HT1080 (cell line): ENCODE measurements around the gene ANKRD28. TPM values are rescaled to one million over a fixed set of nuclear protein-coding genes. Genes with fewer than 3 reads are reported as not detected.
A peak's percentile ranks its signal among the peaks of the same experiment; 100 is the strongest.

ENCODE experiments used
- DNase-seq: peaks from one replicate; pipeline ENCODE4 v3.0.0-alpha.2; 2015; ENCODE audit warnings: low read depth
- total RNA-seq: library from RNA; depleted of rRNA; stranded (reverse); fragments of >200 nt; shearing (Covaris generic); gene quantifications from 2 replicates; pipeline ENCODE4 v1.2.3, GENCODE V29; 2014

ANKRD28 gene
- total RNA-seq, 1 experiment from 2014 or later = 98.7 TPM

DNA sequence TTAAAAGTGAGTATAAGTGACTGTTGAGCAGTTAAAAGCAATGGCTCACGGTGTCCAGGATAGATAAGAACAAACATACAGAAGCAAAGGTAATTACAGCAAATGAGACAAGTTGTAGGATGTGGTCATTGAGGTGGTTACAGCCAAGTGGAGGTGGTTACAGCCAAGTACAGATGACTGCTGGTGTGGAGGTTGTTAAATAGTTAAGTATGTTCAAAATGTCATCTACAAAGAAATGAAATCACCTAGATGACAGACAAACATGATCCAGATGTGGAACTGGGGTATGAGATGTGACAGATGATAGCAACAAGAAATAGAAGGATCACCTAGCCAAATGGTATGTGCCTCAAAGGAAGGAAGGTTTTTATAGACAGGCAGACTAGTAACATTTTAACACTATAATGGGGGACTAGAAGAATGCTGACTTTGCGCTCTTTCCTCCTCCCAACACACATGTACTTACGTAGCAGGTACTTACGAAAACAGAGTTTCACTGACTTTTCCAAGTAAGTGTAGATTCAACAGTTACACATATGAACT is 6.8 kb upstream of the ANKRD28 start:
- DNase-seq = no peak

DNA sequence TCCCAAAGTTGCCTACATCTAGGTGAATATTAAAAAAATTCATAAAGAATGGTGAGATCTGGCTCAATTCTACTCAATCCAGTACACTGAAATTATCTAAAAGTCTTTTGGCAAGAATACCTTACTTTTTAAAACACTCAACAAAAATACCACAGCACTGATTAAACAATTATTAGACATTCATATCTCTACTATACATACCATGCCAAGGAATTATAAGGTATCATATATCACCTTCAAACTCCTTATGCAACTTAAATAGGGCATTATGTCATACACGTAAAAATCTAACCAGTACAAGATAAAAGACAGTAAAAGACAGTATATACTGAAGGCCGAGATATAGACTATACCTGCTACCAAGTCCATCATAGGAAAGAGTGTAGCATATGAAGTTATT is 6.1 kb upstream of the ANKRD28 start:
- DNase-seq = no peak

DNA sequence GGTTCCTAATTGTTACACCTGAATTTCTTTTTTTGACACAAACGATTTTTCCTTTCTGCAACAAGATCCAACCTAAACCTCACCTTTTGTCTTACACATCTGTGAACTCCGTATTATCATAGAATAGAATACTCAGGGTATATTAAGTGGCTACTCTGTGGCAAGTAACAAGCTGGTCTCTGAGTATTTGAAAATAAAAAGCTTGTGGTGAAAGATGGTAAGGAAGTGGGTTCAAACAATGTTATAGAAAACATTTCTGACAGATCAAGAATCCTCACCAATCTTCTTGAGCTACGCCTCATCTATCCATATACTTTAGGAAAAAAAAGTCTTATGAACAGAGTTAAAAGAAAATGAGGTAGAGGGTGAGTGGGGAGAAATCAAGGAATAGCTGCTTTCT is 3.5 kb upstream of the ANKRD28 start:
- no peak for DNase-seq

DNA sequence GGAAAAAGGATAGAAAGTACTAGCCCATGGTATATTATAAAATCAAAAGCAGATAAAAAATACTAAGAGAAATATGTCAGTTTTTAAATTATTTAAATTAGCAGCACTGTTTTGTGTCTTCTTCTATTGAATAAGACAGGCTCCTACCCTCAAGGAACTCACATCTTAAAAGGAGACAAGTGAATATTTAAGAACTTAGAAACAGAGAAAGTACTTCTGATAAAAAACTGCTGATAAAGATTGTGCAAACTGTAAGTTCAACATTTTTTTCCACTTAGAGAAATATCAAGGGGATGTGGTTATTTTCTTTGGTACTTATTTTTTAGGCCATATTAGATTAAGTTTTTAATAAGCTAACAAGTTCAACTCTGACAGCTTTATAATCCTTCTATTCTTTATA is 3.0 kb upstream of the ANKRD28 start:
- no peak for DNase-seq

DNA sequence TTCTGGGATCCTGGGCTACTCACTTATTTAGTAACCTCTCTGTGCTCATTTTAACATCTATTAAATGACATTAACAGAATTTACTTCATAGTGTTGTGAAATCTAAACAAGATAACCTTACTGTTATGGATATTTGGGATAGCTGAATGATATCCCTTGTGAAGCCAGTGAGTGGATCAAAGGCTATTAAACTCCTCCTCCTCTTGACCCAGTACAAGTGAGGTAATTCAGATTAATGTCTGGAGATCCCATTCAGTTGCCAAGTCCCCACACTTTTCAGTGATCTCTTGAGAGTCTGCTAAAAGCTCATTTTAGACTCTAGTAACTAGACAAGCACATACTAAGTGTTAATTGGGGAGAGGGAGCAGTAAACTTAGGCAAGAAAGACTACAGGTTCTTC is 2.5 kb upstream of the ANKRD28 start:
- no peak for DNase-seq

DNA sequence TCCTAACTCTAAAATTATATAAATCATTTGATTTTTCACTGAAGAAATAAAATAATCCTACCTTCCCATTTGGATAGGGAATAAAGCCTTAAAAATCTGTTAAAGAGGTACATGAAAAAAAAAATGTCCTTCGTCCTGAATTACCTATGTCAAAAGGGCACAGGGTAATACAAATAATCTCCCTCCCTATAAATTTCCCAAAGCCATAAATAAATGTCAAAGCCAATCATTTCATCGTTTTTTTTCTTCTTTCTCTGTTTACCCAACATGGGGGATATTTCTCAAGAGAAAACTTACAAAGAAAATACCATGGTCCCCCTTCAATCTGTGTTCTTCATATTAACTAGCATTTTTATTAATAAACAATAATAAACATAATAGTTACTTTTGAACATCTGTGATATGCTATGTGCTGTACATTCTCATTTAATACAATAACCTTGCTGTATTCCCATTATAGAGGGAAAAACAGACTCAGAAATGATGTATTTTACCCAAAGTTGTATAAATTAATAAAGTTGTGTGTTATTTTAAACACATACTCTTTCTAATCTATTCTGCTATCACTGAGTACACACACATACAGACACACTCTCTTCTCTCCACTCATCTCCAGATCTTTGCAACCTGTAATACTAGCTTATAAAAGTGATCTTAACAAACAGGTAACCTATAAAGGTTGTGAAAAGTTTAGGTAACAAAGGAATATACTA is 910 bp upstream of the ANKRD28 start:
- DNase-seq = no peak

DNA sequence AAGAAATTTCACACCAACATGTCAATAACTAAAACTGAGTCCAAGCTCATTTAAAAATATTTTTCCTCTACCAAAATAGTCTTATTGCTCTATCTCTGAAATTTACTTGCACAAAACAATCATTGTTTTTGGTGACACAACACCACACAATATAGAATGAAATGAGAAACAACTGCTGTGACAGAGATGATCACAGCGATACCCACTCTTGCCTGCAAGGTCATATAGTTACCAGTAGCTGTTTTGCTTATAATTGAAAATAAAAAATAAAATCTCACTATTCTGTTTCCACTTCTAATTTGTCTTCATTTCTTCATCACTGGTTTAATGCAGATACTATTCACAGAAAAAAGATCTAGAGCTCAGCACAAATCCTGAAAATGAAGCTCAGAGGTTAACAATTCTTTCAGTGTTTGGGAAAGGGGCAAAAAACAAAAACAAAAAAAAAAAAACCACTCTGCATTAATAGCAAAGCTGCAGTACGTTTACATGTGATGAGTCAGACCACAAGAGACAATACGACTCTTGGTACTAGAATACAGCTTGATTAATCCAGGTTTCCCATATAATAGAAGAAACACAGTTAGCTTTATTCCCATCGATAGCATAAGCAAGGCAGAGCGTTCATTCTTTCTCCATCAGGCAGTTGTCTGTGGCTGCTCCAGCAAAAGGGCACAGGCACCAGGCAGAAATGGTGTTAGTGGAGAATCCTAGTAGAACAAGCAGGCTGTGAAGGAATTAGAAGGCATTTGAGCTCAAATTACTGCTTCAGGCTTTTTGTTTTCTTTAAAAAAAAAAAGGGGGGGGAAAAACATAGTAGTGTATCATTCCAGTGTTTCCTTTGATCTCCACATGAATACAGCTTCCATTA is 773 bp downstream of the ANKRD28 start:
- peak; percentile 79 for DNase-seq

DNA sequence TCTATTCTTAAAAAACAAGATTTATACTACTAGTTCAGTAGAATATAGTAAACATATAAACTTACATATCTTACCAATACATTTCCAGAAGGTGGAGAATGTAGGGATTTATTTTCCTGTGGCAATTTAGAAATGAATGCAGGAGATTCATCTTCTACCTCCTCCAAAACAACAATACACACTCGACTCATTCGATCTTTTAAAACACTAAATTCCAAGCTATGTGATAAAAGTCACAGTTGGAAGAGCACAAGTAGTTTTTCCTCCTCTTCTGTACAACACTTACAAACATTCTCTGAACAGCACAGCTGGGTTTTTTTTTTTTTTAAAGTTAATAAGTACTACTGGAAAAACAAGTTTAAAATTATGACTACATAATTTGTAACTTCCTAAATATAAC is 1.4 kb downstream of the ANKRD28 start:
- DNase-seq = no peak

DNA sequence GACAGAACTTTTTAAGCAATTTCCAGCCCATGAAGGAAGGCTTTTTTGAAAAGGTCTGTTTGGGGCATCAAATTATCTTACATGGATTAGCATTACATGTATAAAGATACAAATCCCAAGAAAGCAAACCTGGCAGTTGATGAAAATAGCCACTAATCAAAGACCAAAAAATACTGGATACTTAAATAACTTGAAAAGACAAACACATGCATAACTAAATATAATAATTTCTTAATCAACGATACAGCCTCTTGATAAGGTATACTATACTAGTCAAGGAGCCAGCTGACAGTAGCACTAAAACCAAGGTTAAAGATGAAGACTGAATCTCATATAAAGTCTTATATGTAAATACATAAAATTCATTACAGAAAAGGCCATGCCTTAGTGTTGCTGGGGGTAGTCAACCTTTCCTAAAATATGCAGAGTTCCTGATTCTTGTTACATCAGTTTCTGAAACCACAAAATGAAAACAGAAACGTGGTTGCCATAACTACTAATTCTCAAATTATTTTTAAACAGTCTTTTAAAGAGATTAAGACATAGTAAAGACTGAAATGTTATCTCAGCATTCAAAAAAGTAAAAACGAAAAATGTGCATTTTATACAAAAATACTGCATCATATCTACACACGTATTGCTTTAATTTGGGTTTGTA is 2.0 kb downstream of the ANKRD28 start:
- peak; percentile 51 for DNase-seq

DNA sequence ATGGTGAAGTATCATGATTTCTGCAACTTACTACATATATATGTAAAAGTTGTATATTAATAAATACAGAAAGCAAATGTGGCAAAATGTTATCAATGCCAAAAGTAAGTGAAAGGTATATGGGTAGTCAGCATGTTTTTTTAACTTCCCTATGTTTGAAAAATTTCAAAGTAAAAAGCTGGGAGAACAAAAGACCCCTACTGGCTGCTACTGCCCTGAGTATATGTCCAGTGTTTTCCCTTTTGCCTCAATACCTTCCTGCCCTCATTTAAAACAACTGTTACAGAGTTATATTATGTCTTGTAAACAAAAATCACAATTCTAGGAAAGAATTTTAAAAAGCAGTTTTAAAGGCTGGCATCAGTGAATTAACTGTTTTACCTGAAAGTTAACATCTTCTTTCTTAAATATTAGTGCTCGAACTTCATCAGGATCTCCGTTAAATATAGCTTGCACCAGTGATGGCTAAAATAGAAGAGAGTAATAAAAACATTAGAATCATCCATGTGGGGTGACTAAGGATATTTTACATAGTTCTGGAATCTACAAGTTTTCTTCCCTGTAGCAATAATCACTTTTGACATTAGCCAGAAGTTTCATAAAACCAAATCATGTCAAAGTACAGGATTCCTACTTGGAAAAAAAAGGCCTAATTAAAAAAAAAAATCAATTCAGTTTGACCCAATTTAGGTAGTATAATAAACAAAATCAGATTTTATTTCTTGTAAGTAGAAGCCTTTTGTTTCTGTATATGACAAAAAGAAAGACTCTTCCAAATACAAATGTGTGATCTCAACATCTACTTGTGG is 2.7 kb downstream of the ANKRD28 start:
- no peak for DNase-seq

DNA sequence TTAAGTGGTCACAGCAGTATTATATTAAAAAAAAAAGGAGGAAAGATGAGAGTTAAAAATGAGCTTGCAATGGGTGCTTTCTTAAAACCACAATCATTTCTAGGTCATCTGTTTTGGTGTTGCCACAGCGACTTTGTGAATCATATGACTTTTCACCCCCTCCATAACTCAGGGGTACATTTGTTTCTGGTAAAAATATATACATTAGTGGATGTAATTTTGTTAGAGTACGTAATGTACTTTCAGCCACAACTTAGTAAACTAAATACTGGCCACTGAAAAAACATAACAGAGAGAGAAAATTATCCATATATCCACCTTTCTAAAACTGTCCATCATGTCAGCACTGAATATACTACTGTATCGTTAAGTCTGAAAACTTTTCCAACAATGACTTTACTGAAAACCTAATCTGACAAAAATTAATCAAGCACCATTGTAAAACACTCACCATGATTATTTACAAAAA is 3.4 kb downstream of the ANKRD28 start:
- peak; percentile 62 for DNase-seq

DNA sequence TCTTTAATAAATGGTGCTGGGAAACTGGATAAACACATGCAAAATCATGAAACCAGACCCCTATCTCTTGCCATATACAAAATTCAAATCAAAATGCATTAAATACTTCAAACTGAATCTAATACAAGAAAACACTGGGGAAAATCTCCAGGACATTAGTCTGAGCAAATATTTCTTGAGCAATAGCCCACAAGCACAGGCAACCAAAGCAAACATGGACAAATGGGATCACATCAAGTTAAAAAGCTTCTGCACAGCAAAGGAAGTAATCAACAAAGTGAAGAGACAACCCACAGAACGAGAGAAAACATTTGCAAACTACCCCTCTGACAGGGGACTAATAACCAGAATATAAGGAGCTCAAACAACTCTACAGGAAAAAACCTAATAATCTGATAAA is 6.3 kb downstream of the ANKRD28 start:
- DNase-seq = no peak

DNA sequence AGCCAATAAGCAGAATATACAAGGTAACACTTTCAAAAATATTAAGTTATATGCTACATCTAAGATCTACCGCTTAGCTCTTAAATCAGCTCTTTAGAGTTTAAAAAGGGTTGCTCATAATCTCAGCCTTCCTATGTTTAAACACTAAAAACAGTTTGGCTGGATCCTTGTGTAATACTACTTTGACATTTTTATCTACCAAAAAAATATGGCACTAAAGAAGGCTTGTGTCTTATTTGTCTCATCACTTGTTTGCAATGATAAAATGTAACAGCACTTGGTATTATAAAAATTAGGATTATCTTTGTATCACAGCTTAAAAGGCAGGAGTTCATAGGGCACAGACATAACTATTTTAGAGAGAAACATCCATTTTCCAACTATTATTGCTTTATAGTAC is 9.8 kb downstream of the ANKRD28 start:
- no peak for DNase-seq

DNA sequence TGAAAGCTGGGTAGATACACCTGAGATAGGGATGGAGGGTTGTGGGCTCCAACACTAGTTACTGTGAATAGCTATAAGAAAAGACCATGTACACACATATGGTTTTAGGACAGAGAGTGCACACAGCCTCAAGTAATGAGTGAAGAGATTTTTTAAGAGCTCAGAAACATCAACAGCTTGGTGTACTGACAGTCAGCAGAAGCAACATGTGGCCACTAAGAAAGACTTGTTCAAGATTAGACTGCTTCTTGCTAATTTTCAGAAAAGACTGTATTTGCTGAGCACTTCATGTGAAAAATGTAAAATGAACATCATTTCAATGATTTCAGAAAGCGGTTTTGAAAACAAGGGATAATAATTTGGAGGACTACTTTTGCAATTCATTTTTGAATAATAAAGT is 10.3 kb downstream of the ANKRD28 start:
- DNase-seq = no peak

DNA sequence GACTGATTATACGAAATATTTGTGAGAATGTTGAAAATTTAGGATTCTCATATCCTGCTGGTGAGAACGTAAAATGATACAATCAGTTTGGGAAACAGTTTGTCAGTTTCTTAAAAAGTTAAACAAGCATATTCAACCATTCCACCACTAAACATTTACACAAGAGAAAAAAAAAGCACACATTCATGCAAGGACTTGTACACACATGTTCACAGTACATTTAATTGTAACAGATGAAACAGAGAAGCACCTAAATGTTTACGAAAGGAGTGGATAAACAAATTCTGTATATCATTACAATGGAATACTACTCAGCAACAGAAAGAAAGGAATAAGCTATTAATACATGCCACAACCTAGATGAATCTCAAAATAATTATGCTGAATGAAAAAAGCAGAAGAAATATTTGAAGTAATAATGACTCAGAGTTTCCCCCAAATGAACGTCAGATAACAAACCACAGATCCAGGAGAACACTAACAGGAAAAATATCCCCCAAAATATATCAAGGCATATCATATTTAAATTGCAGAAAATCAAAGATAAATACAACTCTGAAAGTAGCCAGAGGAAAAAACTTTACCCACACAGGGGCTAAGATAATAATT is 14.3 kb downstream of the ANKRD28 start:
- DNase-seq = peak; percentile 46

DNA sequence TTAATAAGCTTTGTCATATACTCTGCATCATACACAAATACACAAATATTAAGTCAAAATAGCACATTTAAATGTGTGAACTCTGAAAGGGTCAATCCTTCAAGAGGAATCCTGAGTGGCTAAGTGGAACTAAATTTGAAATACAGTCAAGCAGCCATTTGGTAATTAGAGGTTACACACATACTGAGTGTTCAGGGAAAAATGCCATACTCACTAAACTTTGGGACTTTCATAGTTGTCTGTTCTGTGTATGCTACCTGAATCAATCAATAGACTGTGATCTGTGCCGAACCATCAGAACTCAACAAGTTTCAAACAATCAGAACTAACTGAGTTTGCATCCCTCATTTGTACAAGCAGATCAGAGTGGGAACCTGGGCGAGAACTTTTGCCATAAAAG is 15.3 kb downstream of the ANKRD28 start:
- no peak for DNase-seq

DNA sequence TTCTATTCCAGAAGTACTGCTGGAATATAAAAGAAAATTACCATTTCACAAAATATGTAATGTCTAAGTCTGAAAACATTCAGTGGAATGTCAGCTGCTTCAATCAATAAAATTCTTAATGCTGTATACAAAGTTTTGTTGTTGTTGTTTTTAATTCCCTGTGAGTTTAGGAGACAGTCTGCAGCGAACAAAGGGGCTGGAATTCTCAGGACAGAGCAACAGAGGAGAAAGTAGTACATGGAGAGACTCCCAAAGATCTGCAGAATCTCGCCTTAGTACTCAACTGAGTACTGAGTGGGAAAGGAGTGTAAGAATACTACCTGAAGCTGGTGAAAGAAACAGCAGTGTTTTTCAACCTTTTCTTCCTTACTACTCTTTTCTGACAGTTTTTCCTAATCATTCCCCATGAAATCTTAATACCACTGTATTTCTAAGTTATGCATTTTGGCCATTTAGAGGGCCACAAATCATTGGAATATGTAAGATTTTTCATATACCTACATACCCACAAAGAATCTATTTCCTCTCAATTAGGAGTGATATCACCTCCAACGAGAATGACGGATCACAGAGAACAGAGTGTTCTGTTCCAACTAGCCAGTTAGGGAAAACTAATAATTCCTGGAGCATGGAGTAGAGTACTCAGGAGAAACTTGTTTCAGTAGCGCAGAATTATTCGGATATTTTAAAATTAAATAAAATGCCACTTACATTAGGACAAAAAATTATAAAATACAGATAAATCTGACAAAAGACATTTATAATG is 16.0 kb downstream of the ANKRD28 start:
- DNase-seq = no peak

DNA sequence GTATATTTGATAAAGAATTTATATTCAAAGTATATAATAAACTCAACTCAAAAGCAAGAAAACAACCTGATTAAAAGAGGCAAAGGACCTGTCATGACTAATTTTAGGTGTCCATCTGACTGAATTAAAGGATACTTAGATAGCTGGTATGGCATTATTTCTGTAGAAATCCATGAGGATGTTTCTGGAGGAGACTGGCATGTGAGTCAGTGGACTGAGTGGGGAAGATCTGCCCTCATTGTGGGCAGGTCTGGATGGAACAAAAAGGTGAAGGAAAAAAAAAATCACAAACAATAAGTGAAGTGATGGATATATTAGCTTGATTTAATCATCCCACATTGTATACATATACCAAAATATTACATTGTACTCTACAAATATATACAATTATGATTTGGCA is 16.6 kb downstream of the ANKRD28 start:
- no peak for DNase-seq

DNA sequence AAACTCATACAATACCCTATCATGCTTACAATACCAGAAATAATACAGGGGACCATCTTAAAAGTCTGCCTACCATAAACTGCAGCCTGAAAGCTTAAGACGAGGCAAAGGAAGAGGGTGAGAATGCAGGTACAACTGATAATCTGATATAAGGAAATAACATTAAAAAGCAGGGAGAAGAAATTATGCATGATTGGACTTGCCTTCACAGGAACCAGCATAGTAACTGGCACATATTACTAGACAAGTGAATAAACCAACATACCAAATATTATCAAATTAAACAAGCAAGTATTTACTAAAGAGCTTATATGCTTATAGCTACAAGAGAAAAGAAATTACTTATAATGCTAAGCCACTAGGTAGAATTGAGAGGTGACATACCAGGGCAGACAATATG is 18.7 kb downstream of the ANKRD28 start:
- DNase-seq = no peak

DNA sequence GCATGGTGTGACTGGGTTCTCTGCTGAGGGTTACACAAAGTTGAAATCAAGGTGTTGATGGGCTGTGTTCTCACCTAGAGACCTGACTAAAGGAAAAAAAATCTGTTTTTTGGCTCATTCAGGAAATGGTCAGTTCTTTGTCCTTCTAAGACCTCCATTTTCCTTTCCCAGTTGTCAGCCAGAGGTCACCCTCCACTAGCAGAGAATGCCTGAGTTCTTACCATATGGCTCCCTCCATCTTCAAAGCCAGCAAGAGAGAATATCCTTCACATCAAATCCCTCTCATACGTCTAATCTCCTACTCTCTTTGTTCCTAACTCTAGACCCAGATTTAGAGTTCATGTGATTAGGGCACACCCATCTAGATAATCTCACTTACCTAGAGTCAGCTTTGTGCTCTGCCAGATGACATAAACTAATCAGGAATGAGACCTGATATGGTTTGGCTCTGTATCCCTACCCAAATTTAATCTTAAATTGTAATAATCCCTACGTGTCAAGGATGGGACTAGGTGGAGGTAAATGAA is 19.4 kb downstream of the ANKRD28 start:
- no peak for DNase-seq
